ENCODE measurements around the gene MMEL1. TPM values are rescaled to one million over a fixed set of nuclear protein-coding genes. Genes with fewer than 3 reads are reported as not detected.

The MMEL1 gene
- total and polyA plus RNA-seq, 2 of the 13 experiments (the other 11 are each of a cell fraction or from before 2014, with no cell fraction given) = 0.48 TPM; not detected in 1

GRCh38 chr1:2544875-2545640 lies 87.8 kb downstream of the MMEL1 start (continued):
- 0 out of 2 replicates have a peak, but pooled peaks have one; percentile 16 for TF ChIP-seq E2F5 (CRISPR knock-in tag; conservative IDR thresholded peaks at IDR 0.05)

GRCh38 chr1:2544093-2544874 lies 88.5 kb downstream of the MMEL1 start:
- CTCF ChIA-PET (ENCODE audit: low intra/inter-chr PET ratio, low total read pairs) = no interaction called here
- H3K79me2 ChIP-seq (ENCODE audit: insufficient read depth, low read length) = no peaks in the 10 kb centered on the region
- intact Hi-C loops (cut with micrococcal nuclease; ENCODE audit: unreplicated experiment) (no loop called here), in situ Hi-C loops (cut with HindIII; ENCODE audit: extremely low pct_ligation_motif_present, low pct_unique_long_range_greater_than_20kb) (no loop called here)
- no peak overlapping the region for H2AFZ ChIP-seq (ENCODE audit: low read length)
- H3K4me2 ChIP-seq (ENCODE audit: low read depth, low read length) = peak overlapping the region; percentile 83
- H3K9ac ChIP-seq (ENCODE audit: insufficient read depth, low read depth, low read length) = peak overlapping the region; percentile 32
- H3K4me1 ChIP-seq (ENCODE audit: insufficient read depth, low read length) = peaks cover 71% of the 10 kb centered on the region
- FAIRE-seq (no peak), DNase-seq (ENCODE audit: low spot score) (no peak), ATAC-seq (no peak)
- no peaks in the 10 kb centered on the region for H3K36me3 ChIP-seq (replicated peaks in 1 of 2; ENCODE audit: control insufficient read depth in 1 of 2, insufficient read depth in 2 of 2, low read length in 2 of 2)
- H3K27ac ChIP-seq (ENCODE audit: extremely low read length, insufficient read depth, low read length) = no peak overlapping the region
- H3K4me3 ChIP-seq (replicated peaks in 1 of 3; ENCODE audit: insufficient read depth in 1 of 3, low read depth in 2 of 3, low read length in 3 of 3) = peak overlapping the region in 1 of 3 experiments; percentile 60; a peak in 1 of 6 replicates
- 31% methylated on average over 8 of the region's 26 CpGs for WGBS (ENCODE audit: low lambda C conversion rate)
- BruUV-seq (replicated peaks) = no TSS peak
- no peaks in the 10 kb centered on the region for H3K9me3 ChIP-seq (ENCODE audit: low read length)
- H4K20me1 ChIP-seq (ENCODE audit: insufficient read depth, low read length) = no peaks in the 10 kb centered on the region
- peaks cover 4 to 6% of the 10 kb centered on the region in 2 experiments; a peak in 2 of 5 replicates for H3K27me3 ChIP-seq (ENCODE audit: control insufficient read depth in 1 of 2, insufficient read depth in 2 of 2, low read length in 2 of 2)
- POLR2A ChIA-PET = interaction anchor here (0.7 to 3.4 kb wide), 6 partner anchors 10 to 131 kb away, joined by 3 to 29 read pairs (median 6); partner anchors contain the start of genes HES5, PANK4 and PEX10
- peak; percentile 12; the same call in 1 of the 2 replicates for TF ChIP-seq MTF2 (CRISPR knock-in tag; IDR thresholded peaks at IDR 0.05; ENCODE audit: borderline replicate concordance)
- no peak for TF ChIP-seq ZNF276 (CRISPR knock-in tag; IDR thresholded peaks at IDR 0.05; ENCODE audit: low read depth)
- TF ChIP-seq ZFP91 (CRISPR knock-in tag; IDR thresholded peaks at IDR 0.05; ENCODE audit: borderline replicate concordance) = 0 out of 2 replicates have a peak, but pooled peaks have one; percentile 53
- 0 out of 2 replicates have a peak, but pooled peaks have one; percentile 4 for TF ChIP-seq HIC2 (CRISPR knock-in tag; IDR thresholded peaks at IDR 0.05; ENCODE audit: low read depth)
- peak; percentile 81; the same call in 1 of the 2 replicates for TF ChIP-seq THAP7 (CRISPR knock-in tag; IDR thresholded peaks at IDR 0.05)
- TF ChIP-seq MYNN (CRISPR knock-in tag; IDR thresholded peaks at IDR 0.05; ENCODE audit: low read depth) = no peak
- no peak for TF ChIP-seq PLRG1 (conservative IDR thresholded peaks at IDR 0.05)
- 0 out of 2 replicates have a peak, but pooled peaks have one; percentile 11 for TF ChIP-seq PHF8 (CRISPR knock-in tag; IDR thresholded peaks at IDR 0.05)
- TF ChIP-seq ZBTB2 (CRISPR knock-in tag; IDR thresholded peaks at IDR 0.05; ENCODE audit: low read depth) = peak; percentile 45; the same call in 1 of the 2 replicates

Data from HepG2 (cell line).